AG10803 (cell line): Measurements from ENCODE around the gene SAMM50.

Experiments used
- DNase-seq: peaks from one replicate; pipeline ENCODE4 v3.0.0; 2010; ENCODE audit warnings: low read depth
- H3K4me3 ChIP-seq: 2 replicates; pipeline ENCODE4 v1.5.1; 2011; ENCODE audit warnings: mild to moderate bottlenecking, low read length, control low read depth
- TF ChIP-seq, protein P1 (sequence below): conservative IDR thresholded peaks from 2 replicates; pipeline ENCODE4 v1.5.1; 2011; ENCODE audit warnings: mild to moderate bottlenecking, low read length, control low read depth, inconsistent platforms

SAMM50 gene

DNA sequence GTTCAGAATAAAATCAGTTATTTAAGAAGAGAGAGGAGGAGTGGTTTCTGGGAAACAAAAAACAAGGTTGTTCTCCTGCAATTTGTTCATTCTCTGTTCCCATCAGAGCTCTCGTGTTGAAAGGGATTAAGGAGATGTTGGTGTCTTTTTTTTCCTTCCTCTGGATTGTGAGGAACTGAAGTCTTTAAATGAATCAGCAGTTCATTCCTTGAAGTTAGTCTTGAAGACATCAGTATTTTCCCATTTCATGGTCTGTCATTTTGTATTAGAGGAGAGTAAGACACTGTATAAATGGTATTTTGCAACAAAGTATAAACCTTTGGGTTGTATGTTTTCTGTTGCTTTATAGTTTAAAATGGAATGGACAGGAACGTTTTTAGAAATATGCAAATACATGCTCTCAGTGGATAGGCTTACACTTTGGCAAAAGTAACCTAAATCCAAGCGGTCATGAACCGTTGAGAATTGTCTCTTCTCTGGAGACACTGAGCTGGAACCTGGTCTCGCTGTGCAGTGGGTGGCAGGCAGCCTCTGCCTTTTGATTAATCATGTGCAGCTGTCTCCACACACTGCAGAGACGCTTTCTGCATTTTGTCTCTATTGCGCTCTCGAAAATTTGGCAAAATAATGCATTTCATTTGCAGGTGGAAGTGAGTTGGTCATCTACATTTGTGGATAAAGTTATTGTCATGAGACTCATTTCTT is 33.0 kb downstream of the SAMM50 start:
- no peak overlapping the region for H3K4me3 ChIP-seq
- TF ChIP-seq, protein P1, sequence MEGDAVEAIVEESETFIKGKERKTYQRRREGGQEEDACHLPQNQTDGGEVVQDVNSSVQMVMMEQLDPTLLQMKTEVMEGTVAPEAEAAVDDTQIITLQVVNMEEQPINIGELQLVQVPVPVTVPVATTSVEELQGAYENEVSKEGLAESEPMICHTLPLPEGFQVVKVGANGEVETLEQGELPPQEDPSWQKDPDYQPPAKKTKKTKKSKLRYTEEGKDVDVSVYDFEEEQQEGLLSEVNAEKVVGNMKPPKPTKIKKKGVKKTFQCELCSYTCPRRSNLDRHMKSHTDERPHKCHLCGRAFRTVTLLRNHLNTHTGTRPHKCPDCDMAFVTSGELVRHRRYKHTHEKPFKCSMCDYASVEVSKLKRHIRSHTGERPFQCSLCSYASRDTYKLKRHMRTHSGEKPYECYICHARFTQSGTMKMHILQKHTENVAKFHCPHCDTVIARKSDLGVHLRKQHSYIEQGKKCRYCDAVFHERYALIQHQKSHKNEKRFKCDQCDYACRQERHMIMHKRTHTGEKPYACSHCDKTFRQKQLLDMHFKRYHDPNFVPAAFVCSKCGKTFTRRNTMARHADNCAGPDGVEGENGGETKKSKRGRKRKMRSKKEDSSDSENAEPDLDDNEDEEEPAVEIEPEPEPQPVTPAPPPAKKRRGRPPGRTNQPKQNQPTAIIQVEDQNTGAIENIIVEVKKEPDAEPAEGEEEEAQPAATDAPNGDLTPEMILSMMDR, result no peak
- DNase-seq, result no peak

DNA sequence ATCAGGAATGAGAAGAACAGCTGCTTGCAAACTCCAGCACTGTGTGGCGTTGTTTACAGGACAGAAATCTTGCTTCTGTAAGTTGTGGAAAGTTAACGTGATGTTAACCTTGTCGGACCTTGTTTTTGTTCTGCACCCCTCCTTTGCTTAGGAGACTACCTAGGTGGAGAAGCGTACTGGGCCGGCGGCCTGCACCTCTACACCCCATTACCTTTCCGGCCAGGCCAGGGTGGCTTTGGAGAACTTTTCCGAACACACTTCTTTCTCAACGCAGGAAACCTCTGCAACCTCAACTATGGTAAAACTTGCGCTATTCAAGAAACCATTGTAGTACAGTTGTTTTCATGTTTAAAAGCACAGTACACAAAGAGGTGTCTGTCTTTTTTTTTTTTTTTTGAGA is 33.7 kb downstream of the SAMM50 start:
- no peak overlapping the region for H3K4me3 ChIP-seq
- no peak for DNase-seq
- TF ChIP-seq, protein P1, result no peak

DNA sequence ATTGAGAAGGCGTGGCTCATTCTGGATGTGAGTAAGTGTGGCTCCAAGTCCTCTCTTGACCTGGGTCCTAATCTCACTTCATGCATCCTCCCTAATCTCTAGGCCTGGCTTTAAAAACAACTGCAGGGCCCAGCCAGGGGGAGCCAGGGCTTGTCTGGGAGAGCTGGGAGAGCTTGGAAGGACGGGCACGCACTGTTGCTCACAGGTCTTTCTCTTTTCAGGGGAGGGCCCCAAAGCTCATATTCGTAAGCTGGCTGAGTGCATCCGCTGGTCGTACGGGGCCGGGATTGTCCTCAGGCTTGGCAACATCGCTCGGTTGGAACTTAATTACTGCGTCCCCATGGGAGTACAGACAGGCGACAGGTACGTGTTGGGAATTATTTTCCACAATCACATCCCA is 34.8 kb downstream of the SAMM50 start:
- TF ChIP-seq, protein P1, result no peak
- no peak overlapping the region for H3K4me3 ChIP-seq
- no peak for DNase-seq

DNA sequence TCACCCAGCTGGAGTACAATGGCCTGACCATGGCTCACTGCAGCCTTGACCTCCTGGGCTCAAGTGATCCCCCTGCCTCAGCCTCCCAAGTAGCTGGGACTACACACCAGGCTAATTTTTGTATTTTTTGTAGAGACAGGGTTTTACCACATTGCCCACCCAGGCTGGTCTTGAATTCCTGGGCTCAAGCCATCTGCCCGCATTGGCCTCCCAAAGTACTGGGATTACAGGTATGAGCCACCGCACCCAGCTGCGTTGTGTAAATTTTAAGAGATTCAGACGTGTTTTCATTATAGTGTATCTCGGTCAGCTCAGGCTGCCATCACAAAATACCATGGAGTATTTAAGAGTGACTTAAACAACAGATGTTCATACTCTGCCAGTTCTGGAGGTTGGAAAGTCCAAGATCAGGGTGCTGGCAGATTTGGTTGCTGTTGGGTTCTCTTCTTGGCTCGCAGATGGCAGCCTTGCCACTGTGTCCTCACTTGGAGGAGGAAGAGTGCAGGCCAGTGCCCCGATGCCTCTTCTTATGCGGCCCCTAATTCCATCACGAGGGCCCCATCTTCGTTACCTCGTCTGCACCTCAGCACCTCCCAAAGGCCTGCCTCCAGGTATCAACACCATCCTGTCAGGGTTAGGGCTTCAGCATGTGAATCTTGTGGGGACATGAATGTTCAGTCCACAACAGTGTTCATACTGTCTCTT is 36.2 kb downstream of the SAMM50 start:
- H3K4me3 ChIP-seq, result no peak overlapping the region
- TF ChIP-seq, protein P1, result no peak
- DNase-seq, result no peak

DNA sequence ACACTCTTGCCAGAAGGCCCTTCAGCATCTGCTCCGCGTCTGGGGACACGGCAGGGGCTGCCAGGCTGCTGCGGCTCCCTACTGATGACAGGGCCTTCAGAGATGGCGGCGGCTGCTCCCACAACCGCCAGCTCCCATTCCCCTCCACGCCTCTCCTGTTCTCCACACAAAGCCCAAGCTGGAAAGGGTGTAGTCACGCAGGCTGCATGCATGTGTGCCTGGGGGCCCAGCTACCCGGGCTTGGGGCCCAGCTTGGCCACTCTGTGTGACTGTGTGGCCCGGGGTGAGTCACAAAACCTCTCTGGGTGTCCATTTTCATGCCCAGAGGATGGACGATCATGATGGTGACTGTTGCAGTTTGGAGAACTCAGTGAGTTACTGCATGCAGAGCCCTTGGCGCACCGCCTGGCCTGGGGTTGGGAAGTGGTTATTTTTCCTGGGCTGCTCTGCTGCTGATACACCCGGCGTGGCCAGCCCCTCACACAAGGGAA is 37.1 kb downstream of the SAMM50 start:
- DNase-seq, result peak; percentile 85
- H3K4me3 ChIP-seq, result no peak overlapping the region
- TF ChIP-seq, protein P1, result no peak

DNA sequence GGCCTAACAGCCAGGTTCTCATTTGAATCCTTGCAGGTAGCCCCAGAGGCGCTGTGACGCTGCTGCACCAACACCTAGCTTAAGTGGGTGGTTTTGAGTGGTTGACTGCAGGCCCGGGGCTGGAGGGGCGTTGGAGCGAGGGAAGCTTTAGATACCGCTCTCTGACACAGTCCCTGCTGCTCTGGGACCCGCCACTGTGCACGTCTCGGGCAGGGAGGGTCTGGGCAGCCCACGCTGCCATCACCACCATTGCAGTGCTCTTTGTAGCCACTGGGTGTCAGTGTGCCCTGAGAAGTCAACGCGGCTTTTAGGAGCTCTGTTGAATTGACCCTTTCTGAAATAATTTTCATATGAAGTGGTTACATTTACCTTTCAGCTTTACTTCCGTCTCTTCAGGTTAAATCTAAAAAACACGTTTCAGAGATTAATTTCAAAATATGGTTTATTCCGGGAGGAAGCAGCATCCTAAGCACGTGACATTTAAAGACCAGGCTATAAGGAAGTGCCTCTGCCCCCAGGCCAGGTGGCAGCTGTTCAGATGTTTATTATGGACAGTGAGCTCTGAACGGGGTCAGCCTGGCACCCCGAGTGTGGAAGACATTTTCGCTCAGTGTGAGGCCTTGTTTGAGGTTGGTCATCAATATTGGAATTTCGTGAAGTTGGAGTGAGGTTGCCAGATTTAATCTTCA is 38.0 kb downstream of the SAMM50 start:
- H3K4me3 ChIP-seq, result no peak overlapping the region
- DNase-seq, result peak; percentile 58
- TF ChIP-seq, protein P1, result peak; percentile 97
